Gastrocnemius medialis (tissue), 4 donors: ENCODE measurements around the gene TMEM116.

Experiments
- POLR2A ChIP-seq, 2 donors: fragments of 450-650 bp; IDR thresholded peaks; one replicate each; pipeline ENCODE4 v1.6.1; 2017; ENCODE audit warnings: antibody characterized with exemption in 2 of 2, mild to moderate bottlenecking in 2 of 2, moderate library complexity in 2 of 2
- TF ChIP-seq, protein P1 (sequence below), 5 experiments: fragments of 450-650 bp in 3 of 5; fragments of 200-600 bp in 2 of 5; sonication (generic) in 2 of 5; IDR thresholded peaks in 4 of 5; conservative IDR thresholded peaks in 1 of 5; 1 replicate in 4 of 5; 2 replicates in 1 of 5; pipeline ENCODE4 v1.5.1; 2016 to 2019; ENCODE audit warnings: antibody characterized with exemption in 5 of 5, mild to moderate bottlenecking in 3 of 5, moderate library complexity in 3 of 5

DNA sequence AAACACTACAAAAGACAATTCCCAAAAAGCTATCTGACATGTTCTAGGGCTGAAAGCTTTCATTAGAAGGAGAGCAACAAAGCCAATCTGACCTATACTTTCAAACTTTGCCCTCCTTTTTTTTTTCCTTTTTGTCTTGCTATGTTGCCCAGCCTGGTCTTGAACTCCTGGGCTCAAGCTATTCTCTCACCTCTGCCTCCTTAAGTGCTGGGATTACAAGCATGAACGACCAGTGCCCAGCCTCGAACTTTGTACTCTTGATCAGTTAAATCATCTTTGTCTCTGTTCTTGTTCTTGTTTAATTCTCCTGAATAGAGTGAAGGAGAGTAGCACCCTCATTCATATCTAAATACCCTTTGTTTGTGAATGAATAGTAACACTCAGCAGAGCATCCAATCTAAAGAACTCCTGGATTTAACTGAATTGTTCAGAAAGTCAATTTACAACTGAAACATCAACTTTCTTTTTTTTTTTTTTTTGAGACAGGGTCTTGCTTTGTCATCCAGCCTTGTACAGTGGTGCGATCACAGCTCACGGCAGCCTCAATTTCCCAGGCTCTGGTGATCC lies 22.3 kb upstream of the TMEM116 start:
- TF ChIP-seq POLR2A (IDR thresholded peaks at IDR 0.05): no peak
- TF ChIP-seq, protein P1, sequence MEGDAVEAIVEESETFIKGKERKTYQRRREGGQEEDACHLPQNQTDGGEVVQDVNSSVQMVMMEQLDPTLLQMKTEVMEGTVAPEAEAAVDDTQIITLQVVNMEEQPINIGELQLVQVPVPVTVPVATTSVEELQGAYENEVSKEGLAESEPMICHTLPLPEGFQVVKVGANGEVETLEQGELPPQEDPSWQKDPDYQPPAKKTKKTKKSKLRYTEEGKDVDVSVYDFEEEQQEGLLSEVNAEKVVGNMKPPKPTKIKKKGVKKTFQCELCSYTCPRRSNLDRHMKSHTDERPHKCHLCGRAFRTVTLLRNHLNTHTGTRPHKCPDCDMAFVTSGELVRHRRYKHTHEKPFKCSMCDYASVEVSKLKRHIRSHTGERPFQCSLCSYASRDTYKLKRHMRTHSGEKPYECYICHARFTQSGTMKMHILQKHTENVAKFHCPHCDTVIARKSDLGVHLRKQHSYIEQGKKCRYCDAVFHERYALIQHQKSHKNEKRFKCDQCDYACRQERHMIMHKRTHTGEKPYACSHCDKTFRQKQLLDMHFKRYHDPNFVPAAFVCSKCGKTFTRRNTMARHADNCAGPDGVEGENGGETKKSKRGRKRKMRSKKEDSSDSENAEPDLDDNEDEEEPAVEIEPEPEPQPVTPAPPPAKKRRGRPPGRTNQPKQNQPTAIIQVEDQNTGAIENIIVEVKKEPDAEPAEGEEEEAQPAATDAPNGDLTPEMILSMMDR (IDR thresholded peaks at IDR 0.05 in 4 of 5, conservative IDR thresholded peaks at IDR 0.05 in 1 of 5): no peak
